GM06990 (cell line): ENCODE results near the gene MRPL43.

ENCODE experiments used
- DNase-seq: peaks from one replicate; pipeline ENCODE4 v3.0.0-alpha.2; 2011; ENCODE audit not compliant: insufficient read length; ENCODE audit errors: extremely low read depth
- H3K27me3 ChIP-seq: replicated peaks from 2 replicates; pipeline ENCODE4 v1.6.0; 2011; ENCODE audit warnings: low read length; ENCODE audit not compliant: control insufficient read depth, insufficient read depth
- H3K36me3 ChIP-seq: 2 replicates; pipeline ENCODE4 v1.5.1; 2011; ENCODE audit warnings: low read length; ENCODE audit not compliant: control insufficient read depth, insufficient read depth
- H3K4me3 ChIP-seq: replicated peaks from 2 replicates; pipeline ENCODE4 v1.5.1; 2011; ENCODE audit warnings: low read depth, mild to moderate bottlenecking, control low read depth, low read length
- CTCF ChIP-seq: IDR thresholded peaks from 2 replicates; pipeline ENCODE4 v1.5.1; 2011; ENCODE audit warnings: low read length, control low read depth, mild to moderate bottlenecking, inconsistent platforms; ENCODE audit not compliant: insufficient read depth, poor library complexity, severe bottlenecking

MRPL43 gene

GRCh38 chr10:100948916-100949315, 38.4 kb downstream of the MRPL43 start:
- H3K4me3 ChIP-seq, result no peak overlapping the region
- H3K36me3 ChIP-seq, result peaks cover 5% of the 10 kb centered on the region
- no peak for TF ChIP-seq CTCF
- no peaks in the 10 kb centered on the region for H3K27me3 ChIP-seq
- no peak for DNase-seq

- no peak overlapping the region for H3K4me3 ChIP-seq
- no peak for TF ChIP-seq CTCF
- no peaks in the 10 kb centered on the region for H3K27me3 ChIP-seq
- DNase-seq, result no peak
- H3K36me3 ChIP-seq, result peaks cover 4% of the 10 kb centered on the region
Observed at GRCh38 chr10:100945754-100946153, 41.5 kb downstream of the MRPL43 start.

- H3K4me3 ChIP-seq, result no peak overlapping the region
- no peak for TF ChIP-seq CTCF
- H3K36me3 ChIP-seq, result peaks cover 5% of the 10 kb centered on the region
- no peaks in the 10 kb centered on the region for H3K27me3 ChIP-seq
- no peak for DNase-seq
Observed at GRCh38 chr10:100943508-100943907, 43.8 kb downstream of the MRPL43 start.

GRCh38 chr10:100942229-100942628, 45.1 kb downstream of the MRPL43 start:
- TF ChIP-seq CTCF, result no peak
- Histone ChIP-seq H3K4me3 (no peak overlapping the region), H3K36me3 (peaks cover 6% of the 10 kb centered on the region), H3K27me3 (no peaks in the 10 kb centered on the region)
- no peak for DNase-seq

- no peak for TF ChIP-seq CTCF
- Histone ChIP-seq H3K4me3 (no peak overlapping the region), H3K27me3 (no peaks in the 10 kb centered on the region), H3K36me3 (peaks cover 7% of the 10 kb centered on the region)
- no peak for DNase-seq
Observed at GRCh38 chr10:100939763-100940344, 47.4 kb downstream of the MRPL43 start.
